ENCODE data around the gene TUSC2.

TUSC2 gene

DNA sequence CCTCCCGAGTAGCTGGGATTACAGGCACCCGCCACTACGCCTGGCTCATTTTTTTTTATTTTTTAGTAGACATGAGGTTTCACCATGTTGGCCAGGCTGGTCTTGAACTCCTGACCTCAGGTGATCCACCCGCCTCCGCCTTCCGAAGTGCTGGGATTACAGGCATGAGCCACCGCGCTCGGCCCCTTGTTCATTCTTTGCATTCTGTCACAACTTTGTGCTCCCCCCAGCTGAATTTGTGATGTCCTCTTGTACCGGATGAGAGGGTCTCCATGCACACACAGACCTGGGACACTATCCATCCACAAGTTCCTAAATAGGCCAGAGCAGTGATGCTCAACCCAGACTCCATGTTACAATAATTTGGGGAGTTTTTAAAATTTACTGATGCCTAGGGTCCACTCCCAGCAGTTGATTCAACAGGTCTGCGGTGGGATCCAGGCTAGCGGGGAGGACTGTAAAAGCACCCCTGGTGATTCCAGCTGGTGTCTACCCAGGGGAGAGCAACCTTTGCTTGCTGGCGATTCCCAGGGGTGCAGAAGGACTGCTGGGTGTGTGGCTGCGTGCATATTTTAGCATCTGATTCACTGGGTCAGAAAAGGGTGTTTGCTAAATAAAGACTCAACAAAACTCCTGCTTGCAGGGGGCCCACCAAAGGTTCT, 11.6 kb upstream of the TUSC2 start:
- H3K4me3 Mint-ChIP-seq, result peak overlapping the region; percentile 95
- ATAC-seq (replicated peaks; ENCODE audit: extremely low read depth, poor library complexity, severe bottlenecking), result no peak
- peaks cover 56% of the 10 kb centered on the region for H3K4me1 Mint-ChIP-seq
- H3K27me3 Mint-ChIP-seq, result no peaks in the 10 kb centered on the region
- H3K9me3 Mint-ChIP-seq, result no peaks in the 10 kb centered on the region
- H3K36me3 Mint-ChIP-seq (ENCODE audit: insufficient read depth), result peaks cover 37% of the 10 kb centered on the region
- H3K27ac Mint-ChIP-seq (ENCODE audit: low read depth), result peak overlapping the region; percentile 97
- DNase-seq (ENCODE audit: low spot score in 2 of 2), result no peak

DNA sequence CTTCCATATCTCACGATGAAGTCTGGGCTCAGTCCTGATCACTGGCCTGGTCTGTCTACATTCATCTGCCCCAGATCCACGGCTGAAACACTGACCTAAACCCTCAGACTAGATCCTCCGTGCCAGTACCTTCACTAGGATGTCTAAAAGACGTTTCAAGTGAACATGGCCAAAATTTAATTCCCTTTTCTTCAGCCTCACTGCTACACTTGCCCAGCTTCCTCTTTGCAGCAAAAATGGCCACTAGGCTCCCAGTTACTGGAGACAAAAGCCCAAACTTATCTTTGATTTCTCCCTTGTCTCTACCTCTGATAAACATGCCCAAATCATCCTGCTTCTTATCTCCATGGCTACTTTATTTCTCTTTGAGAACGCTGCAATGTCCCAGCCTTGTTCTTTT, 10.9 kb upstream of the TUSC2 start:
- DNase-seq (ENCODE audit: low spot score in 2 of 2) (no peak), ATAC-seq (replicated peaks; ENCODE audit: extremely low read depth, poor library complexity, severe bottlenecking) (no peak)
- Mint-ChIP-seq H3K4me3 (peak overlapping the region; percentile 95), H3K9me3 (no peaks in the 10 kb centered on the region), H3K27me3 (no peaks in the 10 kb centered on the region), H3K36me3 (ENCODE audit: insufficient read depth) (peaks cover 39% of the 10 kb centered on the region), H3K27ac (ENCODE audit: low read depth) (peak overlapping the region; percentile 97), H3K4me1 (peaks cover 63% of the 10 kb centered on the region)

- ATAC-seq (replicated peaks; ENCODE audit: extremely low read depth, poor library complexity, severe bottlenecking), result peak; percentile 67
- peak overlapping the region; percentile 95 for H3K4me3 Mint-ChIP-seq
- peaks cover 76% of the 10 kb centered on the region for H3K4me1 Mint-ChIP-seq
- H3K27ac Mint-ChIP-seq (ENCODE audit: low read depth), result peak overlapping the region; percentile 97
- no peaks in the 10 kb centered on the region for H3K9me3 Mint-ChIP-seq
- H3K27me3 Mint-ChIP-seq, result no peaks in the 10 kb centered on the region
- peaks cover 51% of the 10 kb centered on the region for H3K36me3 Mint-ChIP-seq (ENCODE audit: insufficient read depth)
- peak; percentile 79 to 82 for DNase-seq (ENCODE audit: low spot score in 2 of 2)
Measured at GRCh38 chr3:50337175-50337861, 9.3 kb upstream of the TUSC2 start.

- H3K27me3 Mint-ChIP-seq, result no peaks in the 10 kb centered on the region
- H3K27ac Mint-ChIP-seq (ENCODE audit: low read depth), result peak overlapping the region; percentile 97
- H3K4me3 Mint-ChIP-seq, result peak overlapping the region; percentile 95
- DNase-seq (ENCODE audit: low spot score in 2 of 2) (peak in 1 of 2 donors; percentile 35), ATAC-seq (replicated peaks; ENCODE audit: extremely low read depth, poor library complexity, severe bottlenecking) (peak; percentile 15)
- H3K9me3 Mint-ChIP-seq, result no peaks in the 10 kb centered on the region
- peaks cover 53% of the 10 kb centered on the region for H3K36me3 Mint-ChIP-seq (ENCODE audit: insufficient read depth)
- peaks cover 80% of the 10 kb centered on the region for H3K4me1 Mint-ChIP-seq
Measured at GRCh38 chr3:50336452-50337174, 8.6 kb upstream of the TUSC2 start.

- peaks cover 52% of the 10 kb centered on the region for H3K36me3 Mint-ChIP-seq (ENCODE audit: insufficient read depth)
- H3K4me1 Mint-ChIP-seq, result peaks cover 67% of the 10 kb centered on the region
- H3K9me3 Mint-ChIP-seq, result no peaks in the 10 kb centered on the region
- ATAC-seq (replicated peaks; ENCODE audit: extremely low read depth, poor library complexity, severe bottlenecking) (no peak), DNase-seq (ENCODE audit: low spot score in 2 of 2) (no peak)
- H3K27me3 Mint-ChIP-seq, result no peaks in the 10 kb centered on the region
- peak overlapping the region; percentile 67 for H3K4me3 Mint-ChIP-seq
- peak overlapping the region; percentile 82 for H3K27ac Mint-ChIP-seq (ENCODE audit: low read depth)
Measured at GRCh38 chr3:50334339-50335075, 6.5 kb upstream of the TUSC2 start.

- Mint-ChIP-seq H3K4me3 (peak overlapping the region; percentile 67), H3K4me1 (peaks cover 60% of the 10 kb centered on the region), H3K27ac (ENCODE audit: low read depth) (peak overlapping the region; percentile 82), H3K27me3 (no peaks in the 10 kb centered on the region), H3K36me3 (ENCODE audit: insufficient read depth) (peaks cover 50% of the 10 kb centered on the region), H3K9me3 (no peaks in the 10 kb centered on the region)
- DNase-seq (ENCODE audit: low spot score in 2 of 2), result no peak
- ATAC-seq (replicated peaks; ENCODE audit: extremely low read depth, poor library complexity, severe bottlenecking), result no peak
Measured at GRCh38 chr3:50333744-50334328, 5.8 kb upstream of the TUSC2 start.

DNA sequence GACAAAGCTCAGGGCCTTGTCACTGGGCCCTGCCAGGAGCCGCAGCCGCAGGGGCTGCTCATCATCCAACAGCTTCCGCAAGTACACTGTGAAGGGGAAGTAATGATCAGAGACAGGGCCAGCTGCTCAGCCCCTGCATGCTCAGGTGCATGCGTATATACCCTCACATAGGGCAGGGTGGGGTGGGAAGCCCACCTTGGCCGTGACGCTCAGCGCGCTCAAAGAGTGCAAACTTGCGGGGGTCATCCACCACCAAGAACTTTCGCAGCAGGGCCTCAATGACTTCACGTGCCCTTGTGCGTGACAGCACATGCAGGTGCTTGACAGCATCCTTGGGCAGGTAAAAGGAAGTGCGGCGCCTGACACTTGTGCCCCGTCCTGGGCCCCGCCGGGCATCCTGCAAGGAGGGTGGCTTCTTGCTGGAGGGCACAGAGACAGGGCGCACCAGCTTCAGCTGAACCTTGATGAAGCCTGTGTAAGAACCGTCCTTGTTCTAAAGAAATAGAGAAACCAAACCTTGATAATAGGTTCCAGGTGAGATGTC, 3.4 kb upstream of the TUSC2 start:
- DNase-seq (ENCODE audit: low spot score in 2 of 2), result no peak
- Mint-ChIP-seq H3K4me3 (no peak overlapping the region), H3K9me3 (no peaks in the 10 kb centered on the region), H3K27me3 (no peaks in the 10 kb centered on the region), H3K27ac (ENCODE audit: low read depth) (no peak overlapping the region), H3K4me1 (peaks cover 57% of the 10 kb centered on the region), H3K36me3 (ENCODE audit: insufficient read depth) (peaks cover 37% of the 10 kb centered on the region)
- no peak for ATAC-seq (replicated peaks; ENCODE audit: extremely low read depth, poor library complexity, severe bottlenecking)

GRCh38 chr3:50330330-50330729, 2.3 kb upstream of the TUSC2 start:
- peaks cover 51% of the 10 kb centered on the region for H3K4me1 Mint-ChIP-seq
- H3K27ac Mint-ChIP-seq (ENCODE audit: low read depth), result no peak overlapping the region
- no peaks in the 10 kb centered on the region for H3K9me3 Mint-ChIP-seq
- no peaks in the 10 kb centered on the region for H3K27me3 Mint-ChIP-seq
- peaks cover 32% of the 10 kb centered on the region for H3K36me3 Mint-ChIP-seq (ENCODE audit: insufficient read depth)
- DNase-seq (ENCODE audit: low spot score in 2 of 2), result no peak
- no peak for ATAC-seq (replicated peaks; ENCODE audit: extremely low read depth, poor library complexity, severe bottlenecking)
- no peak overlapping the region for H3K4me3 Mint-ChIP-seq

DNA sequence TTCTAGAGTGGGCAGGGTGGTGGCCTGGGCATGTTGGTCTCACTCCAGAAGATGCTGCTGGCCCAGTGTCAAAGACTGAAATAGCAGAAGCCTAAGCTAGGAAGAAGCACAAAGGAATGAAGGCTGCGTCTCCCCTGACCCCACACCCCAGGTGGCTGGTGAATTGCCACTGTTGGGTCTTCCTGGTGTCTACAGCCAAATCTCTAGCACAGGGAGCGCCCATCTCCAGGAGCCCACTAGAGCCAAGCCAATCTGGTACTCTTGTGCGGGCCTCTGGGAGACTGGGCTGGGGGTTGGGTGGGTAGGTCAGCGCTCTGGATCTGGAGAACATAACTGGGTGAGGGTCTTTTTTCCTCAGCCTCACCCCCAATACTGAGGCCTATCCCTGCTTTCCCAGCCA, 894 bp downstream of the TUSC2 start:
- H3K27me3 Mint-ChIP-seq, result no peaks in the 10 kb centered on the region
- H3K4me1 Mint-ChIP-seq, result peaks cover 41% of the 10 kb centered on the region
- no peaks in the 10 kb centered on the region for H3K9me3 Mint-ChIP-seq
- ATAC-seq (replicated peaks; ENCODE audit: extremely low read depth, poor library complexity, severe bottlenecking) (no peak), DNase-seq (ENCODE audit: low spot score in 2 of 2) (no peak)
- peak overlapping the region; percentile 82 for H3K4me3 Mint-ChIP-seq
- H3K27ac Mint-ChIP-seq (ENCODE audit: low read depth), result peak overlapping the region; percentile 82
- H3K36me3 Mint-ChIP-seq (ENCODE audit: insufficient read depth), result peaks cover 17% of the 10 kb centered on the region

DNA sequence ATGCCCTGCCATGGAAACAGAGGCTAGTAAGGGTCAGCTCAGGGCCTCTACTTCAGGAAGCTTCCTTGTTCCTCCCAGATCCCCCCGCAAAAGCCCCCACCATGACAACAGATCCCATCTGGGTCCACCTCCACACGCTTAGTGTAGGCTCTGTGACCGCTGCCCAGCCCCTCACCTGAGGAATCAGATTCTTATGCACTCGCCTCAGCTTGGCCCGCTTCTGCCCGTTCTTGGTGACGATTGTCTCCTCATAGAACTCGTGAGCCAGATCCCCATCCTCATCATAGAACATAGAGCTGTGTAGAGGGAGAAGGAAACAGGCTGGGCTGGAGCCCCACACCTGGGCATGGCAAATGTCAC, 1.9 kb downstream of the TUSC2 start:
- Mint-ChIP-seq H3K27ac (ENCODE audit: low read depth) (peak overlapping the region; percentile 55), H3K27me3 (no peaks in the 10 kb centered on the region), H3K4me3 (peak overlapping the region; percentile 82), H3K36me3 (ENCODE audit: insufficient read depth) (peaks cover 14% of the 10 kb centered on the region), H3K9me3 (no peaks in the 10 kb centered on the region), H3K4me1 (peaks cover 39% of the 10 kb centered on the region)
- DNase-seq (ENCODE audit: low spot score in 2 of 2), result no peak
- no peak for ATAC-seq (replicated peaks; ENCODE audit: extremely low read depth, poor library complexity, severe bottlenecking)

DNA sequence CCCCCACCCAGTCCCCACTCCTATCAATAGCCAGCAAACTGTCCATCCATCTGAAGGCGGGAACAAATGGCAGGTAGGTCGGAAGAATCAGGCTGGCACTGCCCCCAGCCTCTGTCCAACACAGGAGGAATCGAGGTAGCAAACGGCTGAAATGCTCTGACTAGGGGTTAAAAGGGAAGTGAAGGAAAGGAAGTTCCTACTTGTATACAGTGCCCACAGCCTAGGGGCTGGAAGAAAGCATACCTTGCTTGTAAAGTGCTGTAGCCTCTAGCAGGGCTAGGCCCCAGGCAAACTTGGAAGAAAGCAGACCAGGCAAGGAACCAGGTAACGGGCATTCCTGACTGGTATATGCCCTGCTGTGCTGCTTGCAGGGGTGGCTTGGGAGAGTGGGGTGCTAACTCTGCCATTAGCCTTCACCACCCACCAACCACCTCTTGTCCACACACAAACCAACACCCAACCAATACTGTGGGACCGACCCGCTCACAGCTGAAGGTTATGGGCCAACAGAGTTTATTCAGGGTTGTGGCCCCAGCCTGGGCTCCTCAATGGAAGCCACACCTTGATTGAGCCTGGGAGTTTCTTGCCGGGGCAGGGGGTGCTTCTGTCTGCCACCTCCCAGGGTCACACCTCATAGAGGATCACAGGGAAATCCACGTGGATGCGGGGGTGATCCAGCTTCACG, 2.4 kb downstream of the TUSC2 start:
- Mint-ChIP-seq H3K4me1 (peaks cover 41% of the 10 kb centered on the region), H3K36me3 (ENCODE audit: insufficient read depth) (peaks cover 13% of the 10 kb centered on the region), H3K9me3 (no peaks in the 10 kb centered on the region), H3K27ac (ENCODE audit: low read depth) (peak overlapping the region; percentile 55), H3K4me3 (no peak overlapping the region), H3K27me3 (no peaks in the 10 kb centered on the region)
- no peak for ATAC-seq (replicated peaks; ENCODE audit: extremely low read depth, poor library complexity, severe bottlenecking)
- DNase-seq (ENCODE audit: low spot score in 2 of 2), result no peak
